GM10847 (cell line): ENCODE measurements around the gene SLC2A1.

Experiments
- POLR2A ChIP-seq: IDR thresholded peaks from 2 replicates; pipeline ENCODE4 v1.6.1; 2011; ENCODE audit not compliant: insufficient read length; ENCODE audit errors: extremely low read depth

SLC2A1 gene

GRCh38 chr1:42958488-42959319 is at the start of gene SLC2A1:
TSS of gene SLC2A1 (minus strand) at chr1:42958868. CDS start at chr1:42958651, 217 bp downstream.
- peak; percentile 97 for TF ChIP-seq POLR2A

- TF ChIP-seq POLR2A, result no peak
Measured at GRCh38 chr1:43007377-43008114, 48.9 kb upstream of the SLC2A1 start.

- TF ChIP-seq POLR2A, result no peak
Measured at GRCh38 chr1:43005460-43006361, 47.0 kb upstream of the SLC2A1 start.

- TF ChIP-seq POLR2A, result no peak
Measured at GRCh38 chr1:43004587-43005459, 46.2 kb upstream of the SLC2A1 start.

GRCh38 chr1:43002766-43003165 is 44.1 kb upstream of the SLC2A1 start:
- TF ChIP-seq POLR2A, result no peak

GRCh38 chr1:43002116-43002515 is 43.4 kb upstream of the SLC2A1 start:
- TF ChIP-seq POLR2A, result no peak

GRCh38 chr1:43001434-43001833 is 42.8 kb upstream of the SLC2A1 start:
- TF ChIP-seq POLR2A, result no peak

GRCh38 chr1:43000271-43000670 is 41.6 kb upstream of the SLC2A1 start:
- TF ChIP-seq POLR2A, result no peak

GRCh38 chr1:42999308-42999707 is 40.6 kb upstream of the SLC2A1 start:
- no peak for TF ChIP-seq POLR2A

- no peak for TF ChIP-seq POLR2A
Measured at GRCh38 chr1:42998386-42998785, 39.7 kb upstream of the SLC2A1 start.

- no peak for TF ChIP-seq POLR2A
Measured at GRCh38 chr1:42996384-42996970, 37.8 kb upstream of the SLC2A1 start.

- TF ChIP-seq POLR2A, result no peak
Measured at GRCh38 chr1:42993502-42994136, 35.0 kb upstream of the SLC2A1 start.

- TF ChIP-seq POLR2A, result no peak
Measured at GRCh38 chr1:42992054-42992571, 33.4 kb upstream of the SLC2A1 start.
